Rectal smooth muscle tissue (tissue), 1 donor: ENCODE results near the gene FGFR3.

Source experiments
- H3K27ac ChIP-seq: one replicate; pipeline ENCODE4 v1.7.0; 2013; ENCODE audit warnings: low read depth, low read length, inconsistent platforms
- H3K27me3 ChIP-seq: one replicate; pipeline ENCODE4 v1.7.0; 2013; ENCODE audit warnings: low read length; ENCODE audit not compliant: control insufficient read depth, insufficient read depth
- H3K36me3 ChIP-seq: one replicate; pipeline ENCODE4 v1.7.0; 2013; ENCODE audit warnings: low read length; ENCODE audit not compliant: control insufficient read depth, insufficient read depth
- H3K4me1 ChIP-seq: one replicate; pipeline ENCODE4 v1.7.0; 2013; ENCODE audit warnings: low read length; ENCODE audit not compliant: control insufficient read depth, insufficient read depth
- H3K4me3 ChIP-seq: one replicate; pipeline ENCODE4 v1.7.0; 2013; ENCODE audit warnings: low read length
- H3K9ac ChIP-seq: one replicate; pipeline ENCODE4 v1.7.0; 2013; ENCODE audit warnings: low read length

FGFR3 gene

GRCh38 chr4:1788254-1788973 lies 4.7 kb upstream of the FGFR3 start:
- Histone ChIP-seq H3K4me1 (no peaks in the 10 kb centered on the region), H3K4me3 (no peak overlapping the region), H3K9ac (no peak overlapping the region), H3K27ac (no peak overlapping the region), H3K36me3 (no peaks in the 10 kb centered on the region), H3K27me3 (peaks cover 8% of the 10 kb centered on the region)

- H3K36me3 ChIP-seq, result no peaks in the 10 kb centered on the region
- H3K27ac ChIP-seq, result no peak overlapping the region
- no peak overlapping the region for H3K4me3 ChIP-seq
These were observed 3.5 kb upstream of the FGFR3 start for GRCh38 chr4:1789552-1789951.

GRCh38 chr4:1790005-1790404 lies 3.1 kb upstream of the FGFR3 start:
- no peaks in the 10 kb centered on the region for H3K36me3 ChIP-seq
- H3K4me1 ChIP-seq, result no peaks in the 10 kb centered on the region
- H3K27ac ChIP-seq, result no peak overlapping the region
- H3K27me3 ChIP-seq, result peaks cover 8% of the 10 kb centered on the region
- no peak overlapping the region for H3K4me3 ChIP-seq
- no peak overlapping the region for H3K9ac ChIP-seq

More at GRCh38 chr4:1789552-1789951, 3.5 kb upstream of the FGFR3 start:
- Histone ChIP-seq H3K9ac (no peak overlapping the region), H3K4me1 (no peaks in the 10 kb centered on the region), H3K27me3 (peaks cover 8% of the 10 kb centered on the region)

GRCh38 chr4:1792158-1792831 lies 798 bp upstream of the FGFR3 start:
- Histone ChIP-seq H3K4me1 (no peaks in the 10 kb centered on the region), H3K9ac (no peak overlapping the region), H3K27ac (no peak overlapping the region), H3K36me3 (no peaks in the 10 kb centered on the region), H3K27me3 (peaks cover 19% of the 10 kb centered on the region), H3K4me3 (peak overlapping the region; percentile 46)

- Histone ChIP-seq H3K36me3 (no peaks in the 10 kb centered on the region), H3K4me3 (peak overlapping the region; percentile 44), H3K27me3 (peaks cover 19% of the 10 kb centered on the region), H3K9ac (no peak overlapping the region), H3K4me1 (no peaks in the 10 kb centered on the region), H3K27ac (no peak overlapping the region)
These were observed 375 bp downstream of the FGFR3 start for GRCh38 chr4:1793496-1793840.

GRCh38 chr4:1793940-1794808 lies 1.1 kb downstream of the FGFR3 start:
- Histone ChIP-seq H3K27me3 (peaks cover 19% of the 10 kb centered on the region), H3K27ac (no peak overlapping the region), H3K36me3 (no peaks in the 10 kb centered on the region), H3K4me3 (peak overlapping the region; percentile 59), H3K4me1 (no peaks in the 10 kb centered on the region), H3K9ac (no peak overlapping the region)

GRCh38 chr4:1794809-1795298 lies 1.8 kb downstream of the FGFR3 start:
- Histone ChIP-seq H3K9ac (no peak overlapping the region), H3K27ac (no peak overlapping the region), H3K36me3 (no peaks in the 10 kb centered on the region), H3K4me1 (no peaks in the 10 kb centered on the region), H3K27me3 (peaks cover 19% of the 10 kb centered on the region), H3K4me3 (peak overlapping the region; percentile 27)

GRCh38 chr4:1795299-1796195 lies 2.5 kb downstream of the FGFR3 start:
- H3K4me3 ChIP-seq, result peak overlapping the region; percentile 27
- no peaks in the 10 kb centered on the region for H3K36me3 ChIP-seq
- no peak overlapping the region for H3K27ac ChIP-seq
- no peaks in the 10 kb centered on the region for H3K4me1 ChIP-seq
- peaks cover 21% of the 10 kb centered on the region for H3K27me3 ChIP-seq
- H3K9ac ChIP-seq, result no peak overlapping the region

GRCh38 chr4:1796486-1797204 lies 3.6 kb downstream of the FGFR3 start:
- H3K4me3 ChIP-seq, result no peak overlapping the region
- no peaks in the 10 kb centered on the region for H3K36me3 ChIP-seq
- no peak overlapping the region for H3K27ac ChIP-seq
- no peaks in the 10 kb centered on the region for H3K4me1 ChIP-seq
- no peak overlapping the region for H3K9ac ChIP-seq
- peaks cover 19% of the 10 kb centered on the region for H3K27me3 ChIP-seq

- Histone ChIP-seq H3K27ac (no peak overlapping the region), H3K27me3 (peaks cover 19% of the 10 kb centered on the region), H3K4me1 (no peaks in the 10 kb centered on the region), H3K36me3 (no peaks in the 10 kb centered on the region), H3K9ac (no peak overlapping the region), H3K4me3 (no peak overlapping the region)
These were observed 4.3 kb downstream of the FGFR3 start for GRCh38 chr4:1797298-1797860.
